K562 (cell line): ENCODE results near the gene KSR2.

Experiments
- CBX5 ChIP-seq: IDR thresholded peaks from 2 replicates; pipeline ENCODE4 v1.6.1; 2014; ENCODE audit warnings: low read depth, borderline replicate concordance
- CTCF ChIP-seq, 3 experiments: IDR thresholded peaks in 2 of 3; conservative IDR thresholded peaks in 1 of 3; 2 replicates each; pipeline ENCODE4 v1.5.1; 2011 to 2012; ENCODE audit warnings: low read length in 3 of 3, mild to moderate bottlenecking in 3 of 3, control low read depth in 2 of 3, improper control_type of control experiment in 1 of 3, inconsistent platforms in 1 of 3, low read depth in 1 of 3, mixed read lengths in 1 of 3, moderate library complexity in 1 of 3; ENCODE audit not compliant: insufficient read depth in 2 of 3
- MNT ChIP-seq, 2 experiments: fragments of 450-650 bp; conservative IDR thresholded peaks; 2 replicates each; pipeline ENCODE4 v1.6.1; 2017; ENCODE audit warnings: mild to moderate bottlenecking in 2 of 2, moderate library complexity in 2 of 2
- PATZ1 ChIP-seq: fragments of 250-450 bp; sonication (Bioruptor Pico); IDR thresholded peaks from 2 replicates; pipeline ENCODE4 v1.5.0; 2020; ENCODE audit warnings: mild to moderate bottlenecking, borderline replicate concordance

DNA sequence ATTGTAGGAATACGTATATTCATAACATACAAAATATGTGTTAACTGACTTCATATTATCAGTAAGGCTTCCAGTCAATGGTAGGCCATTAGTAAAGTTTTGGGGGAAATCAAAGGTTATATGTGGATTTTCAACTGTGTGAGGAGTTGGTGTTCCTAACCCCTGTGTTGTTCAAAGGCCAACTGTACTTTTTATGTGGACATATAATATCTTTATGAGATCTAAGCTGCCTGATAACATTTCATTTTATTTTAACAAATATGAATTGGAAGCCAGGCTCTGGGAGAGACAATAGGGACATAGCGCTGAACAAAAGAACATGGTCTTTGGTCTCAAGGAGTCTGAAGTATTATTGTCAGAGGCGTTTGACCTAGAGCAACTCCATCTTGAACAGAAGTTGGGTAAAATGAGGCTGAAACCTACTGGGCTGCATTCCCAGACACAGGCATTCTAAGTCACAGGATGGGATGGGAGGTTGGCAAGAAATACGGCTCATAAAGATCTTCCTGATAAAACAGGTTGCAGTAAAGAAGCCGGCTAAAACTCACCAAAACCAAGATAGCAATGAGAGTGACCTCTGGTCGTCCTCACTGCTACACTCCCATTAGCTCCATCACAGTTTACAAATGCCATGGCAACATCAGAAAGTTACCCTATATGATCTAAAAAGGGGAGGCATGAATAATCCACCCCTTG lies 147.2 kb downstream of the KSR2 start:
- TF ChIP-seq MNT (conservative IDR thresholded peaks at IDR 0.05) (no peak), CTCF (IDR thresholded peaks at IDR 0.05 in 2 of 3, conservative IDR thresholded peaks at IDR 0.05 in 1 of 3; ENCODE audit: insufficient read depth in 2 of 3, low read depth in 1 of 3, low read length in 3 of 3) (no peak), CBX5 (no peak), PATZ1 (CRISPR knock-in tag) (no peak)
